ENCODE measurements around the gene VPS72. TPM values are rescaled to one million over a fixed set of nuclear protein-coding genes. Genes with fewer than 3 reads are reported as not detected.
"Not testable (repeated sequence)": the region's sequence is repeated elsewhere in the genome, so short reads cannot be mapped to it uniquely, and the experiment has no call there.

VPS72 gene
- total RNA-seq, 1 donor from 2014 or later, result 110 TPM

GRCh38 chr1:151221616-151222015 is 31.6 kb upstream of the VPS72 start:
- Mint-ChIP-seq H3K36me3 (ENCODE audit: insufficient read depth) (peaks cover 2% of the 10 kb centered on the region), H3K4me1 (ENCODE audit: low read depth) (peaks cover under 1% of the 10 kb centered on the region), H3K27ac (no peak overlapping the region), H3K4me3 (ENCODE audit: low read depth) (no peak overlapping the region), H3K9me3 (ENCODE audit: low read depth) (no peaks in the 10 kb centered on the region), H3K27me3 (no peaks in the 10 kb centered on the region)
- no peak for DNase-seq (ENCODE audit: low spot score, unreplicated experiment)
- TF ChIP-seq, protein P1, sequence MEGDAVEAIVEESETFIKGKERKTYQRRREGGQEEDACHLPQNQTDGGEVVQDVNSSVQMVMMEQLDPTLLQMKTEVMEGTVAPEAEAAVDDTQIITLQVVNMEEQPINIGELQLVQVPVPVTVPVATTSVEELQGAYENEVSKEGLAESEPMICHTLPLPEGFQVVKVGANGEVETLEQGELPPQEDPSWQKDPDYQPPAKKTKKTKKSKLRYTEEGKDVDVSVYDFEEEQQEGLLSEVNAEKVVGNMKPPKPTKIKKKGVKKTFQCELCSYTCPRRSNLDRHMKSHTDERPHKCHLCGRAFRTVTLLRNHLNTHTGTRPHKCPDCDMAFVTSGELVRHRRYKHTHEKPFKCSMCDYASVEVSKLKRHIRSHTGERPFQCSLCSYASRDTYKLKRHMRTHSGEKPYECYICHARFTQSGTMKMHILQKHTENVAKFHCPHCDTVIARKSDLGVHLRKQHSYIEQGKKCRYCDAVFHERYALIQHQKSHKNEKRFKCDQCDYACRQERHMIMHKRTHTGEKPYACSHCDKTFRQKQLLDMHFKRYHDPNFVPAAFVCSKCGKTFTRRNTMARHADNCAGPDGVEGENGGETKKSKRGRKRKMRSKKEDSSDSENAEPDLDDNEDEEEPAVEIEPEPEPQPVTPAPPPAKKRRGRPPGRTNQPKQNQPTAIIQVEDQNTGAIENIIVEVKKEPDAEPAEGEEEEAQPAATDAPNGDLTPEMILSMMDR (IDR thresholded peaks at IDR 0.05; ENCODE audit: unreplicated experiment), result no peak

DNA sequence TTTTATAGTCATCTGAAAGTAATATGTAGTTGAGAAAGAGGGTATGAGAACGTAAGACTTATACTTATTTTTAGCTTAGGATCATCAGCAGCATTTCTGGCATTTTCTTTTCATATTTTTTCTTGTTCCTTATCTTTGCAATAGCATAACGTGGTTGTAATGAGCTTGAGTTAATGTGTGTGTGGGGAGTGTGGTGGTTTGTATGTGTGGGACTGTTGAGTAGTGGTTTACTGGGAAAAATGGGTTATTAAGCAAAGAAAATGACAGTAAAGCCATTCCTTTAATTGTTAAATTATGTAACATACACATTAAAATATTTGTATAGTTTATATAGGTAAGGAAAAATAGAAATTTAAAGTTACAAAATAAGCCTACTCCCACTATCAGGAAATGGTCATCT is 23.6 kb upstream of the VPS72 start:
- H3K27me3 Mint-ChIP-seq, result no peaks in the 10 kb centered on the region
- H3K4me1 Mint-ChIP-seq (ENCODE audit: low read depth), result peaks cover 10% of the 10 kb centered on the region
- DNase-seq (ENCODE audit: low spot score, unreplicated experiment), result no peak
- TF ChIP-seq, protein P1 (IDR thresholded peaks at IDR 0.05; ENCODE audit: unreplicated experiment), result no peak
- H3K4me3 Mint-ChIP-seq (ENCODE audit: low read depth), result no peak overlapping the region
- peak overlapping the region; percentile 78 for H3K27ac Mint-ChIP-seq
- peaks cover 15% of the 10 kb centered on the region for H3K36me3 Mint-ChIP-seq (ENCODE audit: insufficient read depth)
- no peaks in the 10 kb centered on the region for H3K9me3 Mint-ChIP-seq (ENCODE audit: low read depth)

- no peak overlapping the region for H3K4me3 Mint-ChIP-seq (ENCODE audit: low read depth)
- no peak for DNase-seq (ENCODE audit: low spot score, unreplicated experiment)
- H3K4me1 Mint-ChIP-seq (ENCODE audit: low read depth), result peaks cover 10% of the 10 kb centered on the region
- H3K36me3 Mint-ChIP-seq (ENCODE audit: insufficient read depth), result peaks cover 18% of the 10 kb centered on the region
- TF ChIP-seq, protein P1 (IDR thresholded peaks at IDR 0.05; ENCODE audit: unreplicated experiment), result no peak
- no peaks in the 10 kb centered on the region for H3K9me3 Mint-ChIP-seq (ENCODE audit: low read depth)
- peak overlapping the region; percentile 94 for H3K27ac Mint-ChIP-seq
- no peaks in the 10 kb centered on the region for H3K27me3 Mint-ChIP-seq
These were observed 22.1 kb upstream of the VPS72 start for GRCh38 chr1:151211972-151212705.

GRCh38 chr1:151210830-151211229 is 20.8 kb upstream of the VPS72 start:
- peak overlapping the region; percentile 24 for H3K27ac Mint-ChIP-seq
- peaks cover 7% of the 10 kb centered on the region for H3K4me1 Mint-ChIP-seq (ENCODE audit: low read depth)
- no peaks in the 10 kb centered on the region for H3K9me3 Mint-ChIP-seq (ENCODE audit: low read depth)
- TF ChIP-seq, protein P1 (IDR thresholded peaks at IDR 0.05; ENCODE audit: unreplicated experiment), result no peak
- no peak overlapping the region for H3K4me3 Mint-ChIP-seq (ENCODE audit: low read depth)
- H3K27me3 Mint-ChIP-seq, result no peaks in the 10 kb centered on the region
- no peak for DNase-seq (ENCODE audit: low spot score, unreplicated experiment)
- H3K36me3 Mint-ChIP-seq (ENCODE audit: insufficient read depth), result peaks cover 21% of the 10 kb centered on the region

DNA sequence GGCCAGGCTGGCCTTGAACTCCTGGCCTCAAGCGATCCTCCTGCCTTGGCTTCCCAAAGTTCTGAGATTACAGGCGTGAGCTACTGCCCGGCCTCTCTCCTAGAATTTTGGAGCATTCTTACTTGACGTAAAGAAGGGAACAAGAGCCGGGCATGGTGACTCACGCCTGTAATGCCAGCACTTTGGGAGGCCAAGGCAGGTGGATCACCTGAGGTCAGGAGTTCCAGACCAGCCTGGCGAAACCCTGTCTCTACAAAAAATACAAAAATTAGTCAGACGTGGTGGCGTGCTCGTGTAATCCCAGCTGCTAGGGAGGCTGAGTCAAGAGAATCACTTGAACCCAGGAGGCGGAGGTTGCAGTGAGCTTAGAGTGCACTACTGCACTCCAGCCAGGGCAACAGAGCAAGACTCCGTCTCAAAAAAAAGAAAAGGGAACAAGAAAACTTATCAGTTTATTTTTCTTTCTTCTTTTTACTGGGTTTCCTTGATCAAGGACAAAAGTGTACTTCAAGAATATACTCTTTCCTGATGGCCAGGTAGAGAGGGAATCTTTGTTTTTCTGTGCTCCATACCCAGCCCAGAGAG is 15.5 kb upstream of the VPS72 start:
- H3K9me3 Mint-ChIP-seq (ENCODE audit: low read depth); H3K4me1 Mint-ChIP-seq (ENCODE audit: low read depth); H3K27ac Mint-ChIP-seq; DNase-seq (ENCODE audit: low spot score, unreplicated experiment); H3K4me3 Mint-ChIP-seq (ENCODE audit: low read depth); H3K27me3 Mint-ChIP-seq: not testable (repeated sequence)
- peaks cover 16% of the 10 kb centered on the region for H3K36me3 Mint-ChIP-seq (ENCODE audit: insufficient read depth)
